ENCODE data around the gene SAMD4B. TPM values are rescaled to one million over a fixed set of nuclear protein-coding genes. Genes with fewer than 3 reads are reported as not detected.
A peak's percentile ranks its signal among the peaks of the same experiment; 100 is the strongest.

The SAMD4B gene
- total and polyA plus RNA-seq, 9 of the 15 experiments (the other 6 are each of a cell fraction or from before 2014, with no cell fraction given), result 3.4 to 90.5 (median 38.0) TPM

DNA sequence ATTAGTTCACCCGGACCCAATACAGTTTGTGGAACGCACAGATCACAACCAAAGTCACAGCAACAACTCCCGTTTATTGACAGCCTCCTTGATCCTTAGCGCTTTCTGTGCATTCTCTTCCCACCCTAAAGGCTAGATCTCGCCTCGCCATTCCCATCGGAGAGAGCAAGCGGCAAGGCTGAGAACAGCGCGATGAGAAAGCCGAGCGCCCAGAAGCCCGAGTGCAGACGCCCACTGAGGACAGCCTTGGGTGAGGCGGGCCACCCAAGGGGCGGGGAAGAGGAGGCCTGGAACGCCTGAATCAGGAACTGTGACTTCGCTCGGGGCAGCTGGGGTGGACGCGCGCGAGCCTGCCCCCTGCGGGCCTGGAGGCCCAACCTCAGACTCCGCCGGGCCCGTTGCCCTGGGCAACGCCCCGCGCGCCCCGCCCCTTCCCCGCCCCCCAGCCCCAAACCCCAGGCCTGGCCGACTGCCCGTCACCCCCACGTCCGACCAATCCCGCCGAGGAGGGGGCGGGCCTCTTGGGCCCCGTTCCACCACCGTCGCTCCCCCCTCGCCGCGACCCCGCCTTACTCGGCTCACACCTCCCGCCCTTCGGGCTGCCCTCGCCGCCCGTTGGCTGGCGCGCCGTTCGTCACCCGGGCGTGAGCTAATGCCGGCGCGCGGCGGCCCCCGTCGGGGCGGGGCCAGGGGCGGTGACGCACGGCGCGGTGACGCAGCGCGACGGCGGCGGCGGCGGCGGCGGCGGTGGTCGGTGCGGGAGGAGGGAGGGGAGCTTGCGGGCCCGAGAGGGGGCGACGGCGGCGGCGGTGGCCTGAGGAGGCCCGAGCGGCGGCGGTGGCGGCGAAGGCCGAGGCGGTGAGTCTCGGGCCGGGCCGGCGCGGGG lies at the start of gene SAMD4B (continued):
- no peak for TF ChIP-seq POLR3A (IDR thresholded peaks at IDR 0.05; ENCODE audit: borderline replicate concordance, extremely low read depth, insufficient read depth, insufficient read length)
- TF ChIP-seq CAMTA2 (CRISPR knock-in tag; conservative IDR thresholded peaks at IDR 0.05), result no peak
- no peak for TF ChIP-seq ZNF239 (CRISPR knock-in tag; IDR thresholded peaks at IDR 0.05)
- no peak for TF ChIP-seq BDP1 (IDR thresholded peaks at IDR 0.05; ENCODE audit: insufficient read depth, insufficient read length)
- TF ChIP-seq ZNF184 (CRISPR knock-in tag; IDR thresholded peaks at IDR 0.05), result no peak
- TF ChIP-seq, protein P1, sequence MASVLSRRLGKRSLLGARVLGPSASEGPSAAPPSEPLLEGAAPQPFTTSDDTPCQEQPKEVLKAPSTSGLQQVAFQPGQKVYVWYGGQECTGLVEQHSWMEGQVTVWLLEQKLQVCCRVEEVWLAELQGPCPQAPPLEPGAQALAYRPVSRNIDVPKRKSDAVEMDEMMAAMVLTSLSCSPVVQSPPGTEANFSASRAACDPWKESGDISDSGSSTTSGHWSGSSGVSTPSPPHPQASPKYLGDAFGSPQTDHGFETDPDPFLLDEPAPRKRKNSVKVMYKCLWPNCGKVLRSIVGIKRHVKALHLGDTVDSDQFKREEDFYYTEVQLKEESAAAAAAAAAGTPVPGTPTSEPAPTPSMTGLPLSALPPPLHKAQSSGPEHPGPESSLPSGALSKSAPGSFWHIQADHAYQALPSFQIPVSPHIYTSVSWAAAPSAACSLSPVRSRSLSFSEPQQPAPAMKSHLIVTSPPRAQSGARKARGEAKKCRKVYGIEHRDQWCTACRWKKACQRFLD (CRISPR knock-in tag; IDR thresholded peaks at IDR 0.05), result peak; percentile 60; the same call in 1 of the 2 replicates
- TF ChIP-seq, protein P2, sequence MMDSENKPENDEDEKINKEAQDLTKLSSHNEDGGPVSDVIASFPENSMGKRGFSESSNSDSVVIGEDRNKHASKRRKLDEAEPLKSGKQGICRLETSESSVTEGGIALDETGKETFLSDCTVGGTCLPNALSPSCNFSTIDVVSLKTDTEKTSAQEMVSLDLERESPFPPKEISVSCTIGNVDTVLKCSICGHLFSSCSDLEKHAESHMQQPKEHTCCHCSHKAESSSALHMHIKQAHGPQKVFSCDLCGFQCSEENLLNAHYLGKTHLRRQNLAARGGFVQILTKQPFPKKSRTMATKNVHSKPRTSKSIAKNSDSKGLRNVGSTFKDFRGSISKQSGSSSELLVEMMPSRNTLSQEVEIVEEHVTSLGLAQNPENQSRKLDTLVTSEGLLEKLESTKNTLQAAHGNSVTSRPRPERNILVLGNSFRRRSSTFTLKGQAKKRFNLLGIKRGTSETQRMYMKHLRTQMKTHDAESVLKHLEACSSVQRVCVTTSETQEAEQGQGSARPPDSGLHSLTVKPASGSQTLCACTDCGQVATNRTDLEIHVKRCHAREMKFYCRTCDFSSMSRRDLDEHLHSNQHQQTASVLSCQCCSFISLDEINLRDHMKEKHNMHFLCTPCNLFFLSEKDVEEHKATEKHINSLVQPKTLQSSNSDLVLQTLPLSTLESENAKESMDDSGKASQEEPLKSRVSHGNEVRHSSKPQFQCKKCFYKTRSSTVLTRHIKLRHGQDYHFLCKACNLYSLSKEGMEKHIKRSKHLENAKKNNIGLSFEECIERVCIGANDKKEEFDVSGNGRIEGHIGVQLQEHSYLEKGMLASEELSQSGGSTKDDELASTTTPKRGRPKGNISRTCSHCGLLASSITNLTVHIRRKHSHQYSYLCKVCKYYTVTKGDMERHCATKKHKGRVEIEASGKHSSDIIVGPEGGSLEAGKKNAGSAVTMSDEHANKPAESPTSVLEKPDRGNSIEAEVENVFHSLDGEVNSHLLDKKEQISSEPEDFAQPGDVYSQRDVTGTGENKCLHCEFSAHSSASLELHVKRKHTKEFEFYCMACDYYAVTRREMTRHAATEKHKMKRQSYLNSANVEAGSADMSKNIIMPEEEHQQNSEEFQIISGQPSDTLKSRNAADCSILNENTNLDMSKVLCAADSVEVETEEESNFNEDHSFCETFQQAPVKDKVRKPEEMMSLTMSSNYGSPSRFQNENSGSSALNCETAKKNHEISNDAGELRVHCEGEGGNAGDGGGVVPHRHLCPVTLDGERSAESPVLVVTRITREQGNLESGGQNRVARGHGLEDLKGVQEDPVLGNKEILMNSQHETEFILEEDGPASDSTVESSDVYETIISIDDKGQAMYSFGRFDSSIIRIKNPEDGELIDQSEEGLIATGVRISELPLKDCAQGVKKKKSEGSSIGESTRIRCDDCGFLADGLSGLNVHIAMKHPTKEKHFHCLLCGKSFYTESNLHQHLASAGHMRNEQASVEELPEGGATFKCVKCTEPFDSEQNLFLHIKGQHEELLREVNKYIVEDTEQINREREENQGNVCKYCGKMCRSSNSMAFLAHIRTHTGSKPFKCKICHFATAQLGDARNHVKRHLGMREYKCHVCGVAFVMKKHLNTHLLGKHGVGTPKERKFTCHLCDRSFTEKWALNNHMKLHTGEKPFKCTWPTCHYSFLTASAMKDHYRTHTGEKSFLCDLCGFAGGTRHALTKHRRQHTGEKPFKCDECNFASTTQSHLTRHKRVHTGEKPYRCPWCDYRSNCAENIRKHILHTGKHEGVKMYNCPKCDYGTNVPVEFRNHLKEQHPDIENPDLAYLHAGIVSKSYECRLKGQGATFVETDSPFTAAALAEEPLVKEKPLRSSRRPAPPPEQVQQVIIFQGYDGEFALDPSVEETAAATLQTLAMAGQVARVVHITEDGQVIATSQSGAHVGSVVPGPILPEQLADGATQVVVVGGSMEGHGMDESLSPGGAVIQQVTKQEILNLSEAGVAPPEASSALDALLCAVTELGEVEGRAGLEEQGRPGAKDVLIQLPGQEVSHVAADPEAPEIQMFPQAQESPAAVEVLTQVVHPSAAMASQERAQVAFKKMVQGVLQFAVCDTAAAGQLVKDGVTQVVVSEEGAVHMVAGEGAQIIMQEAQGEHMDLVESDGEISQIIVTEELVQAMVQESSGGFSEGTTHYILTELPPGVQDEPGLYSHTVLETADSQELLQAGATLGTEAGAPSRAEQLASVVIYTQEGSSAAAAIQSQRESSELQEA (IDR thresholded peaks at IDR 0.05; ENCODE audit: low read depth), result no peak
- no peak for TF ChIP-seq STAG1 (CRISPR knock-in tag; IDR thresholded peaks at IDR 0.05; ENCODE audit: borderline replicate concordance)
- TF ChIP-seq, protein P3, sequence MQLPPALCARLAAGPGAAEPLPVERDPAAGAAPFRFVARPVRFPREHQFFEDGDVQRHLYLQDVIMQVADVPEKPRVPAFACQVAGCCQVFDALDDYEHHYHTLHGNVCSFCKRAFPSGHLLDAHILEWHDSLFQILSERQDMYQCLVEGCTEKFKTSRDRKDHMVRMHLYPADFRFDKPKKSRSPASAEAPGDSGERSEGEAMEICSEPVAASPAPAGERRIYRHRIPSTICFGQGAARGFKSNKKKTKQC (CRISPR knock-in tag; IDR thresholded peaks at IDR 0.05), result peak; percentile 51; the same call in 1 of the 2 replicates
- TF ChIP-seq, protein P4, sequence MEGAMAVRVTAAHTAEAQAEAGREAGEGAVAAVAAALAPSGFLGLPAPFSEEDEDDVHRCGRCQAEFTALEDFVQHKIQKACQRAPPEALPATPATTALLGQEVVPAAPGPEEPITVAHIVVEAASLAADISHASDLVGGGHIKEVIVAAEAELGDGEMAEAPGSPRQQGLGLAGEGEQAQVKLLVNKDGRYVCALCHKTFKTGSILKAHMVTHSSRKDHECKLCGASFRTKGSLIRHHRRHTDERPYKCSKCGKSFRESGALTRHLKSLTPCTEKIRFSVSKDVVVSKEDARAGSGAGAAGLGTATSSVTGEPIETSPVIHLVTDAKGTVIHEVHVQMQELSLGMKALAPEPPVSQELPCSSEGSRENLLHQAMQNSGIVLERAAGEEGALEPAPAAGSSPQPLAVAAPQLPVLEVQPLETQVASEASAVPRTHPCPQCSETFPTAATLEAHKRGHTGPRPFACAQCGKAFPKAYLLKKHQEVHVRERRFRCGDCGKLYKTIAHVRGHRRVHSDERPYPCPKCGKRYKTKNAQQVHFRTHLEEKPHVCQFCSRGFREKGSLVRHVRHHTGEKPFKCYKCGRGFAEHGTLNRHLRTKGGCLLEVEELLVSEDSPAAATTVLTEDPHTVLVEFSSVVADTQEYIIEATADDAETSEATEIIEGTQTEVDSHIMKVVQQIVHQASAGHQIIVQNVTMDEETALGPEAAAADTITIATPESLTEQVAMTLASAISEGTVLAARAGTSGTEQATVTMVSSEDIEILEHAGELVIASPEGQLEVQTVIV (CRISPR knock-in tag; IDR thresholded peaks at IDR 0.05; ENCODE audit: borderline replicate concordance), result no peak
- TF ChIP-seq, protein P5, sequence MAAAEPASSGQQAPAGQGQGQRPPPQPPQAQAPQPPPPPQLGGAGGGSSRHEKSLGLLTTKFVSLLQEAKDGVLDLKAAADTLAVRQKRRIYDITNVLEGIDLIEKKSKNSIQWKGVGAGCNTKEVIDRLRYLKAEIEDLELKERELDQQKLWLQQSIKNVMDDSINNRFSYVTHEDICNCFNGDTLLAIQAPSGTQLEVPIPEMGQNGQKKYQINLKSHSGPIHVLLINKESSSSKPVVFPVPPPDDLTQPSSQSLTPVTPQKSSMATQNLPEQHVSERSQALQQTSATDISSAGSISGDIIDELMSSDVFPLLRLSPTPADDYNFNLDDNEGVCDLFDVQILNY (CRISPR knock-in tag; IDR thresholded peaks at IDR 0.05), result peak; percentile 83

Measured in K562 (cell line).